ENCODE results near the gene ODF4. TPM values are rescaled to one million over a fixed set of nuclear protein-coding genes. Genes with fewer than 3 reads are reported as not detected.

The ODF4 gene, protein sequence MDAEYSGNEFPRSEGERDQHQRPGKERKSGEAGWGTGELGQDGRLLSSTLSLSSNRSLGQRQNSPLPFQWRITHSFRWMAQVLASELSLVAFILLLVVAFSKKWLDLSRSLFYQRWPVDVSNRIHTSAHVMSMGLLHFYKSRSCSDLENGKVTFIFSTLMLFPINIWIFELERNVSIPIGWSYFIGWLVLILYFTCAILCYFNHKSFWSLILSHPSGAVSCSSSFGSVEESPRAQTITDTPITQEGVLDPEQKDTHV
- polyA plus RNA-seq (2012; ENCODE audit: low read depth, missing spikeins), result not detected

DNA sequence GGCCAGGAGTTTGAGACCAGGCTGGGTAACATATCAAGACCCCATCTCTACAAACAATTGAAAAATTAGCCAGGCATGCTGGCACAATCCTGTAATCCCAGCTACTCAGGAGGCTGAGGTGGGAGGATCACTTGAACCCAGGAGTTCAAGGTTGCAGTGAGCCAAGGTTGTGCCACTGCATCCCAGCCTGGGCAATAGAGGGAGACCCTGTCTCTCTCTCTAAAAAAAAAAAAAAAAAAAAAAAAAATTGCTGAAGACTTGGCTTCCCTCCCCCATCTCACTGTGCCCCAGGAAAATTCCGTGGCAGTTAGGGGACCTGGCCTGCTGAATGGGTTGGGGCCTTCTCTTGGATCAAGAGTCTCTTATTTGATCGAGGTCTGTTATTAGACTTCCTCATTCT lies at the start of gene ODF4:
Gene ODF4, plus strand, starts transcription at position 301 of the 400 bp plus-strand sequence. CDS start 212 bp downstream, outside the sequence.
- FAIRE-seq (no peak), DNase-seq (ENCODE audit: insufficient read length, low spot score) (no peak)
- no peak for TF ChIP-seq PAX5 (IDR thresholded peaks at IDR 0.05; ENCODE audit: insufficient read depth, low read length, severe bottlenecking)
- no peak for TF ChIP-seq TAF1 (IDR thresholded peaks at IDR 0.05; ENCODE audit: low read depth, low read length)
- no peak for TF ChIP-seq POU2F2 (IDR thresholded peaks at IDR 0.05; ENCODE audit: low read depth, low read length)
- TF ChIP-seq POLR2AphosphoS5 (IDR thresholded peaks at IDR 0.05; ENCODE audit: low read depth, low read length), result no peak
- TF ChIP-seq POLR2A (IDR thresholded peaks at IDR 0.05; ENCODE audit: low read depth, low read length), result no peak
- TF ChIP-seq SPI1 (IDR thresholded peaks at IDR 0.05; ENCODE audit: low read depth, low read length), result no peak

DNA sequence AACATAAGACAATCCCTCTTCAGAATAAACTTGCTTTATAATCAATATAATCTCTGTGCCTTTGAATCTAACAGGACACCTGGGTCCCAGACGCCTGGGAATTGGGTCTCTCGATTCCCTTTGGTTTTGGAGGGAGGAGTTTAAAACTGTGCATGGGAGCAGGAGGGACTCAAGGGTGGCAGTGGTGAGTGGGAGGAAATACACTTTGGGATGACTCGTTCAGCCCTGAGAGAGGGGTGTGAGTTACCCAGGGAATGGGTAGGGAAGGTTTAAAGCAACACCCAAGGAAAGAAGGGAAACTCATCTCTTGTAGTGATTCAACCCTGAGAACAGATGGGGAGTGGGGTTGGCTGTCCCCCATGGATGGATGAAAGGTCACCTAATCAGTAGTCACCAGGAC lies 49.6 kb upstream of the ODF4 start:
- TF ChIP-seq POLR2AphosphoS5 (IDR thresholded peaks at IDR 0.05; ENCODE audit: low read depth, low read length) (no peak), SPI1 (IDR thresholded peaks at IDR 0.05; ENCODE audit: low read depth, low read length) (no peak), POU2F2 (IDR thresholded peaks at IDR 0.05; ENCODE audit: low read depth, low read length) (no peak), PAX5 (IDR thresholded peaks at IDR 0.05; ENCODE audit: insufficient read depth, low read length, severe bottlenecking) (no peak), TAF1 (IDR thresholded peaks at IDR 0.05; ENCODE audit: low read depth, low read length) (no peak), POLR2A (IDR thresholded peaks at IDR 0.05; ENCODE audit: low read depth, low read length) (no peak)
- DNase-seq (ENCODE audit: insufficient read length, low spot score) (no peak), FAIRE-seq (peak; percentile 20)

DNA sequence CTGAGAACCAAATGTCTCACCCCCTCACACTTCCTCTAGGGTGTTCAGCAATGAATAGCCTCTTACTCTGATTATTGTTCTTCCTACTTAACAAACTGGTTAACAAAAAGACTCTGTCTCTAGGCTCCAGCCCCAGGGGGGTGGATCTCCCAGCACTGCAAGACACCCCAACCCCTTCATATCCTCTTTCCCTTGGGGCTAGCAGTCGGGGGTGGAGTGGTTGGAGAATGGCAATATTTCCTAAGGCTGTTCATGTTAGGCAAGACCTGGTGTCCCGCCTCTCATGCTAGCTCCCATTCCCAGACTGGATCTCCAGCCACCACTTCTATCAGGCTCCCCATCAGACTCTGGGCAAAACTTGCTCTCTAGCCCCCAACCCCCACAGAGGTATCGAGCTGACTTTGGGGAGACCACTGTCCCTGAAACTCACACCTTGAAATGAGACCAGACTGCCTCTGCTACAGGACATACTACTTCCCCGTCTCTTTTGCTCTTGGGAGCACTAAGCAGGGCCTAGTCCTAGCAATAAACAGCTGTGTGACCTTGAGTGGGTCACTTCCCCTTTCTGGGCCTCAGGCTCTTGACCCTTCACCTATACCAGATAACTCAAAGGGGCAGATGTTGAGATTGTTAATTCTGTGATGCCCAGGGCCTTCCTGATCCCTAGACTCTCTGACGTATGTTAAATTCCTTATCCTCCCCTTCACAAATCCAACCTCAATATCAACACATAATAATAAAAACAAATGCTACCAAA lies 46.8 kb upstream of the ODF4 start:
- FAIRE-seq (no peak), DNase-seq (ENCODE audit: insufficient read length, low spot score) (no peak)
- peak; percentile 87 for TF ChIP-seq SPI1 (IDR thresholded peaks at IDR 0.05; ENCODE audit: low read depth, low read length)
- no peak for TF ChIP-seq POU2F2 (IDR thresholded peaks at IDR 0.05; ENCODE audit: low read depth, low read length)

DNA sequence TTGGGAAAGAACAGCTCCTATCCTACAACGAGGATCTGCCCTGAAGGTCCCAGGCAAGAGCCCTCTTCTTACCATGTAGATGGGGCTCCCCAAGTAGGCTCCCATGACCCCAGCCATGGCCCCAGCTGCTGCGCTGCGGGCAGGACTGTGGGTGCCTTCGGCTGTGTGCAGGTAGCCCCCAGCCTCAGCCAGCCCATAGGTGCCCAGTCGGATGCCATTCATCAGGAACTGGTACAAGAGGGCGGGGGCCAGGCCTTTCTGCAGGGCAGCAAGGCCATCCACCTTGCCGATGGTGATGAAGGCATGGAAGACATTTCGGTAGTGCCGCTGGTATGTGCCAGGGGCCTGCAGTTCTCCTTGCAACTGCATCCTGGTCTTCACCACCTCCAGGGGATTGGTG lies 45.3 kb upstream of the ODF4 start:
- no peak for TF ChIP-seq POLR2A (IDR thresholded peaks at IDR 0.05; ENCODE audit: low read depth, low read length)
- no peak for TF ChIP-seq TAF1 (IDR thresholded peaks at IDR 0.05; ENCODE audit: low read depth, low read length)
- no peak for TF ChIP-seq POU2F2 (IDR thresholded peaks at IDR 0.05; ENCODE audit: low read depth, low read length)
- no peak for TF ChIP-seq PAX5 (IDR thresholded peaks at IDR 0.05; ENCODE audit: insufficient read depth, low read length, severe bottlenecking)
- no peak for TF ChIP-seq SPI1 (IDR thresholded peaks at IDR 0.05; ENCODE audit: low read depth, low read length)
- TF ChIP-seq POLR2AphosphoS5 (IDR thresholded peaks at IDR 0.05; ENCODE audit: low read depth, low read length), result no peak
- no peak for FAIRE-seq
- DNase-seq (ENCODE audit: insufficient read length, low spot score), result no peak

DNA sequence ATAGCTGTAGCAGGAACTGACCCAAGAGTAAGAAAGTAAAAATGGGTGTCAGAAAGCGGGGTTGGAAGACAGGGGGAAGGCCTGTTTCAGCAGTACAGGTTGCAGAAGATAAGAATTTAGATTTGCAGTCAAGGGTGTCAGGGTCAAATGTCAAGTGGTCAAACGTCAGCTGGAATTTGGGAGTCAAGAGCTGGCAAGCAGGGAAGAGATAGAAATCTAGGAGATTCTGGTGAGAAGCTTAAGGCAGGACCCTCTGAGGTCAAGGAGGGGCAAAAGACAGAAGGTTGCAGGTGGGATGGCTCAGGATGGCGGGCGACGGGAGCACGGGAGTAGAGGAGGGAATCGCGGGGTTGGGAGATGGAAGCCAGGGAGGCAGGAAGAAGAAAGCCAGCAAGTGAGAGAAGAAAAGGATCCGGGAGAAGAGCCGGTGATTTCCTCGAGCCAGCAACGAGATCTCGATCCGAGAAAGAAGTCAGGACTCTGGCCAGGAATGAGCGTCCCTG lies 44.8 kb upstream of the ODF4 start:
- FAIRE-seq (no peak), DNase-seq (ENCODE audit: insufficient read length, low spot score) (no peak)
- no peak for TF ChIP-seq POU2F2 (IDR thresholded peaks at IDR 0.05; ENCODE audit: low read depth, low read length)
- no peak for TF ChIP-seq POLR2AphosphoS5 (IDR thresholded peaks at IDR 0.05; ENCODE audit: low read depth, low read length)
- TF ChIP-seq TAF1 (IDR thresholded peaks at IDR 0.05; ENCODE audit: low read depth, low read length), result no peak
- no peak for TF ChIP-seq POLR2A (IDR thresholded peaks at IDR 0.05; ENCODE audit: low read depth, low read length)
- no peak for TF ChIP-seq SPI1 (IDR thresholded peaks at IDR 0.05; ENCODE audit: low read depth, low read length)
- no peak for TF ChIP-seq PAX5 (IDR thresholded peaks at IDR 0.05; ENCODE audit: insufficient read depth, low read length, severe bottlenecking)

DNA sequence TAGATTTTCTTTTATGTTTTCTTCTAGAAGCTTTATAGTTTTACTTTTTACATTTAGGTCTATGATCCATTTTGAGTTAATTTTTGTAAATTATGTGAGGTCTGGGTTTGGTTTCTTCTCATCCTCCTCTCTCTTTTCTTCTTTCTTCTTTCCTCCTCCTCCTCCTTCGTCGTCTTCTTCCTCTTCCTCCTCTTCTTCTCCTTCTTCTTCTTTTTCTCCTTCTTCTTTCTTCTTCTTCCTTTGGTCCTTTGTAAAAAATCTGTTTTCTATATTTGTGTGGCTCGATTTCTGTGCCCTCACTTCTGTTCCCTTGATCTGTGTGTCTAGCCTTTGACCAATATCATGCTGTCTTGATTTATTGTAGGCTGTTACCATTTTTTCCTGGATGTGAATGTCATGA lies 39.4 kb upstream of the ODF4 start:
- TF ChIP-seq SPI1 (IDR thresholded peaks at IDR 0.05; ENCODE audit: low read depth, low read length) (no peak), POU2F2 (IDR thresholded peaks at IDR 0.05; ENCODE audit: low read depth, low read length) (no peak), POLR2AphosphoS5 (IDR thresholded peaks at IDR 0.05; ENCODE audit: low read depth, low read length) (no peak)
- FAIRE-seq (no peak), DNase-seq (ENCODE audit: insufficient read length, low spot score) (no peak)

DNA sequence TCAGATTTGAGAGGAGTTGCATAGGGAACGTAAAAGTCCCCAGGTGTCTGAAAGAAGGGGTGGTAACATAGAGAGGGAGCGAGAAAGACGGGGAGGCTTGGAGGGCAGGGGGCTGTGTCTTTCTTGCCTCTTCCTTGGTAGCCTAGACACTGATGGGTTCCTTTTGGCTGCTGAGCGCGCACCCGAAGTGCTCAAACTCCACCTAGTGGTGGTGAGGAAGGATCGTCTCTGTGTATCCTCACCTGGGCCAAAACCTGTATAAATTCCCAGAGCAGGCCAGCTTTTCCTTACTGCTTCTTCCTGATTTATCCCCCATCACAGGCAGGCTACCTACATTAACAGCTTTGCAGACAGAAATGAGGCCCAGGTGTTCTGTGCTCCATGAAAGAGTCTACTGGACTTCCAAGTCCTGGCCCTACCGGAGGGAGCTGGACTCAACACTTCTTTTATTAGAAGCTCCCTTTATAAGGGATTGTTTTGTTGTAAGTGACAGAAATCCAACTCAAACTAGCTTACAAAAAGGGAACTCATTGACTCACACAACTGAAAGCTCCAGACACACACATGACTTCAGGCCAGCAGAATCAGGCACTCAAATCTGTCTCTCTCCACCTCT lies 38.9 kb upstream of the ODF4 start:
- FAIRE-seq (peak; percentile 90), DNase-seq (ENCODE audit: insufficient read length, low spot score) (peak; percentile 72)
- TF ChIP-seq POU2F2 (IDR thresholded peaks at IDR 0.05; ENCODE audit: low read depth, low read length) (no peak), TAF1 (IDR thresholded peaks at IDR 0.05; ENCODE audit: low read depth, low read length) (no peak), POLR2A (IDR thresholded peaks at IDR 0.05; ENCODE audit: low read depth, low read length) (no peak), POLR2AphosphoS5 (IDR thresholded peaks at IDR 0.05; ENCODE audit: low read depth, low read length) (no peak), PAX5 (IDR thresholded peaks at IDR 0.05; ENCODE audit: insufficient read depth, low read length, severe bottlenecking) (no peak), SPI1 (IDR thresholded peaks at IDR 0.05; ENCODE audit: low read depth, low read length) (no peak)

GRCh38 chr17:8310601-8311123 lies 29.0 kb upstream of the ODF4 start:
- FAIRE-seq, result no peak
- no peak for TF ChIP-seq TAF1 (IDR thresholded peaks at IDR 0.05; ENCODE audit: low read depth, low read length)
- TF ChIP-seq PAX5 (IDR thresholded peaks at IDR 0.05; ENCODE audit: insufficient read depth, low read length, severe bottlenecking), result no peak
- no peak for TF ChIP-seq POLR2AphosphoS5 (IDR thresholded peaks at IDR 0.05; ENCODE audit: low read depth, low read length)
- no peak for DNase-seq (ENCODE audit: insufficient read length, low spot score)

- no peak for FAIRE-seq
- no peak for DNase-seq (ENCODE audit: insufficient read length, low spot score)
- TF ChIP-seq SPI1 (IDR thresholded peaks at IDR 0.05; ENCODE audit: low read depth, low read length) (no peak), PAX5 (IDR thresholded peaks at IDR 0.05; ENCODE audit: insufficient read depth, low read length, severe bottlenecking) (no peak), POLR2A (IDR thresholded peaks at IDR 0.05; ENCODE audit: low read depth, low read length) (no peak), POLR2AphosphoS5 (IDR thresholded peaks at IDR 0.05; ENCODE audit: low read depth, low read length) (no peak), TAF1 (IDR thresholded peaks at IDR 0.05; ENCODE audit: low read depth, low read length) (no peak), POU2F2 (IDR thresholded peaks at IDR 0.05; ENCODE audit: low read depth, low read length) (no peak)
Observed at GRCh38 chr17:8311131-8311790, 28.4 kb upstream of the ODF4 start.
